Hindlimb muscle (tissue), 1 donor: ENCODE measurements around the gene CPE. TPM values are rescaled to one million over a fixed set of nuclear protein-coding genes. Genes with fewer than 3 reads are reported as not detected.

Experiments used
- DNase-seq: peaks from one replicate; pipeline ENCODE4 v3.0.0-alpha.2; 2013
- polyA plus RNA-seq: library from polyadenylated mRNA; unstranded; fragments of 120-200 nt; gene quantifications from one replicate; pipeline ENCODE4 v1.2.1, GENCODE V29; 2013; ENCODE audit not compliant: insufficient read length

Gene CPE
- polyA plus RNA-seq, 1 donor: 72.2 TPM

DNA sequence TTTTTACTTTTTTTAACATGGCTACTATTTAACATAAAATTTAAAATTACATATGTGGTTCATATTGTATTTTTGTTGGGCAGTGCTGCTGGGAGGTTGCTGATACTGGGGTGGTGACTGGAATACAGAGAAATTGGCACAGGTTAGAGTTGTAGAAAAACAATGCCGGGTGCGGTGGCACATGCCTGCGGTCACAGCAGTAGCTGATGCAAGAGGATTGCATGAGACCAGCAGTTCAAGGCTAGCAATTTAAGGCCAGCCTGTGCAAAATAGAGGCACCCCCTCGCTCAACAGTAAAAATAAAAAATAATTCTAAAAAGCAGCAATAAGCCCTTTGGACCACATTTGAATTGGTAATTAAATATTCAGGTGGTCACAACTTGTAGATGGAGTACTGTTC, 11.8 kb upstream of the CPE start:
- DNase-seq: no peak

DNA sequence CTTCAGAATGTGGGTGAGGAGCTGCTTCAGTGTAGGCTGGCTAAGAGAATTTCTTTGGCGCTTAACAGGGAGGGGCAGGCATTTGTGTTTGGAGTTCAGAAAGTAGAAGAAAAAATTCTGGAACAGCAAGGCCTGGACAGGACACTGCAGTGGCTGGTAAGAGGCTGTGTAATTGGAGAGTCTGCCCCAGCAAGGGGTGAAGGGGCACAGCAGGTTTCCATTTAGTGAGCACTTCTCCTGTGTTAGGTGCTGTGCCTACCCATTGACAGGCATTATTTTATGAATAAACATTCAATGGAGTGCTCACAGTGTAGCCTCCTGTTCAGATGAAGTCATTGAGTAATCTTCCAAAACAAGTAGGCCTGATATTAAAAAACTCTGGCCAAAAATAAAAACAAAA, 10.7 kb upstream of the CPE start:
- DNase-seq: no peak

DNA sequence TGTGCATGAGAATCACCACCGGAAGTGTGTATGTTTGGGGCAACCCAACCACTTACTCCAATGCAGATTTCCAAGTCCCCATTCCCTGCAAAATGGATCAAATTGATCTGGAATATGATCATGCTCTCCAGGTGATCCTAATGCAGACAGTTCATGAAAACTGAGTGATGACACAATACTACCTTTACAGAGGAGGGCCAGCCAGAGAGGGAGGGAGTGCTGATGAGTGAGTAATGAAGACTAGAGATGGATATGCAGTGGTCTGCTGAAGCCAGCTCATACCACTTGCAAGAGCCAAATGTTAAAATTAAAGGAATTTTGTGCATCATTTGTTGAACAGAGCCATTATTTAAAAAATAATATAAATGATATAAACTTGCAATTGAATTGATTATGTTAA, 10.2 kb upstream of the CPE start:
- DNase-seq: no peak

DNA sequence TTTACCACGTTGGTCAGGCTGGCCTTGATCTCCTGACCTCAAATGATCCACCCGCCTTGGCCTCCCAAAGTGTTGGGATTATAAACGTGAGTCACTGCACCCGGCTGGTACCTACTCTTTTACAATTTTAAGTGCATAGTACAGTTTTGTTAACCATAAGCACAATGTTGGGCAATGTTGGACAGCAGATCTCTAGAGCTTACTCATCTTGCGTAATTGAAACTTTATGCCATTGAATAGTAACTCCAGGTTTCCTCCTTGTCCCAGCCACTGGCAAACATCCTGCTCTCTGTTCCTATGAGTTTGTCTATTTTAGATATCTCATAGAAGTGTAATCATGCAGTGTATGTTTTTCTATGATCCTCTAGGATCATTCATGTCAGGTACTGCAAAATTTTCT, 9.3 kb upstream of the CPE start:
- no peak for DNase-seq

DNA sequence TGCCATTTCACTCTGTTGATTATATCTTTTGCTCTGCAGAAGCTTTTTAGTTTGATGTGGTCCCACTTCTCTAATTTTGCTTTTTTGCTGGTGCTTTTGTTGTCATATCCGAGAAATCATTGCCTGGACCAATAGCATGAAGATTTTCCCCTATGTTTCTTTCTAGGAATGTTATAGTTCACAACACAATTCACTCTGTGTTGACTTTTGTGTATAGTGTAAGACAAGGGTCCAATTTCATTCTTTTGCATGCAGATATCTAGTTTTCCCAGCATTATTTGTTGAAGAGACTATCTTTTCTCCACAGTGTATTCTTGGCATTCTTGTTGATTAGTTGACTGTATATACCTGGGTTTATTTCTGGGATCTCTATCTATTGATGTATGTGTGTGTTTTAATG, 8.3 kb upstream of the CPE start:
- DNase-seq: no peak

DNA sequence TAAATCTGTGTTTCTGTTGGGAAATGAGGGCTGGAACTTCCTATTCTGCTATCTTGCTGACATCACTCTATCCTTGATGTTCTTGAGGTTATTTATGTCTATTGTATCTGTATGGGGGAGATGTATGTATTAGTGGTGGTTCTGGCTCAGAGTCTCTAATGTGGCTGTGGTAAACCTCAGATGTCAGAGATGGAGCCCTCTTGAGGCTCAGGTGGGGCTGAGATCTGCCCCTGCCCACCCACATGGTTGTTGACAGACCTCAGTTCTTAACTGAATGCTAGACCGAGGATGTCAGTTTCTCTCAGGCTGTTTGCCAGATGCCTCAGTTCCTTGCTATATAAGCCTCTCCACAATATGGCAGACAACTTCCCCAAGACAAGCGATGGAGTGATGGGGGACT, 3.3 kb upstream of the CPE start:
- DNase-seq: no peak

DNA sequence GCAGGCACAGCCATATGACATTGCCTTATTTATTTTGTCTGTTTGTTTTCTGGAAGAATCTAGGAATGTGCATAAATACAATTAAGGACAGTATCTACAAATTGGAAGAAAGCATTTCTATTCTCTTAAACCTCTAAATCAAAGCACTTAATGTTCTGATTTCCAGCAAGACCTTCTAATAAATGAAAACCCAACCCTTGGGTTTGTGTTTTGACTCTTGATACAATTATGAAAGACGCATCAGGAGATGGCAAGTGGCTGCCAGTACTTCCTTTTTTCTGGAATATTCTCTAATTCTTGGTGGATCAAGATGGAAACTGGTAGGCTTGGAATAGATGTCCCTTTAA, 437 bp upstream of the CPE start:
- DNase-seq: no peak

DNA sequence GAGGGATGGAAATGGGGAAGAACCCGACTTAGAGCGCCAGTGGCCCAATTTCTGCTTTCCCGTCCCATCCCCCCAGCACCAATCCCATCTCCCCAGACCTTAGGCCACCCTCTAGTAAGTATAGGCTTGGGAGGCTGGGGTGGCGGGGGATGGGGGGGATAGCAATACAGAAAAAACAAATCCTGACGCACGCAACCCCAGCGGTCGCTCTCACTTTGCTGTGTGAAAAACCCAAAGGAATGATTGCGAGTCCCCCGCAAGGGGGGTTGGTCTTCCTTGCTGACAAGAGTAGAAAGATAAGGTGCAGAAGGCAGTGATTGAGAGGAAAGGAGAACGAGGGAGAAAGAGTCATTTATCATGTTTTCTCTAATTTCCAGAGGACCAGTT, 863 bp downstream of the CPE start:
- no peak for DNase-seq

DNA sequence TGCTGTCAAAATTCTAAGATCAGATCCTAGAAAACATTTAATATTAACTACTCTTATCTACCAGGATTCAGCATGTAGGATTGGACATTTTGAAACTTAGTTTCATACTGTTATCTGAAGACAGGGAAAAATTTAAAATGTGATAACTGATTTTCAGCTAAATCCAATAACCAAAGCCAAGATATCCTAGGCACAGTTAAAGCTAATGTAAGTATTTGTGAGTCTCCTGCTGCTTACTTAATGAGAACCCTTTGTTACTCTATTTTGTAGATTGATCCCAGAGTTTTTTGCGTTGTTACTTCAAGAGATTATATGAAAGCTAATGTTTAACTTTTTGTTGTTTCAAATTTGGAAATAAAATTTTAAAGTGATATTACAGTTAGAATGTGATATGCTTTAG, 2.0 kb downstream of the CPE start:
- DNase-seq: no peak

DNA sequence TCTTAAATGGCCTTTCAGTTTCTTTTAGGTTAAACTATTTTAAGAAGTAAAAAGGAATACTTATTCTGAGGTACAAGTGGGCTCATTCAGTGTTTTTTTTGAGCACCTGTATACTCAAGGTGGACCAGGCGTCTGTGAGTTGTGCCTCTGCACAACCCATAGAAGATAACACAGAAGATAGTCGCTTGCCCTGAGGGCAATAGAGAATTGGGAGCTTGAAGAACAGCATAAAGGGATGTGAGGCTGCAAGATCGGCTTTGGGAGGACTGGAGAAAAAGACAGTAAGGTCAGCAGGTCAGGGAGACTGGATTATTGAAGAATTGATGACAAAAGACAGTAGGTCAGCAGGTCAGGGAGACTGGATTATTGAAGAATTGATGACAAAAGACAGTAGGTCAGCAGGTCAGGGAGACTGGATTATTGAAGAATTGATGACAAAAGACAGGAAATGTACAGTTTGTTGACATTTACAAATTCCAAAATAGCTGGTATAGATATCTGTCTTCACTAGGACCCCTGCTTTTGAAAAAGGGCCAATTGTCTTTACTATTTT, 3.1 kb downstream of the CPE start:
- no peak for DNase-seq

DNA sequence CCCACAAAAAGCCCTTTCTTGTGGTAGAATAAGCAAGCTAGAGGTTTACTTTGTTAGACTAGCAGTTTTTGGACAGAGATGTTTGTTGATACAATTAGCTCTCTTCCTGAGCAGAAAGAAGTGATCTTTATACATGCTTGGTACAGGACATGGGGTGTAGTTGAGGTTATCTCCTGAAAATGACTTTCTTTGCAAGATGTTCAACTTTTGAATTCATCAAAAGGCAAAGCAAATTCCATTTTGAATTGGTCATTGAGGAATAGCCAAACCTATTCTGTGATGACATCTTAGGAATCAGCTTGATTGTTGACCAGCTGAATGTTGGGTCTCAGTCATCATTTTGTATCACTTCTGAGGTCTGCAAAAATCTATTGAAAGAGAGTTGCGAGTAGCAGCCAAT, 3.8 kb downstream of the CPE start:
- DNase-seq: no peak

DNA sequence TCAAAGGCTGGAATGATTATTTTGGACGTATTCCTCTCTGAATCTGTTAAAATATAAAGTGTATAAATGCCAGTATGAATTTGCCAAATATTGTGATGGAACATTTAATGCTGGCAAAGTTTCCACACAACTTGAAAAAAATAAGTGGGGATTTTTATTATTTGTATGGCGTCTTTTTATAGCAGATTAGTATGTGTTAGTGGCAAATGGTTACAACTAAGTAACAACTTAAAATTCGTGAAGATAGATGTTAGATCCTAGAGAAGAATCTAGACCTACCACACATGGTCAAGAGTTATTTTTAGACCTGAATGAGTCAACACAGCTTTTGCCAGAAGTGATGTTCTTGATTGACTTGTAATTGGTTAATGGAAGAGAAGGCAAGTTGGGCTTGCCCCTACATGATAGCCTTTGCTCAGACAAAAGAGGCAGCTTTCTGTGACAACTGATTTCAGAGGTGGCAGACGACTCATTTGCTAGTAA, 4.8 kb downstream of the CPE start:
- DNase-seq: no peak

DNA sequence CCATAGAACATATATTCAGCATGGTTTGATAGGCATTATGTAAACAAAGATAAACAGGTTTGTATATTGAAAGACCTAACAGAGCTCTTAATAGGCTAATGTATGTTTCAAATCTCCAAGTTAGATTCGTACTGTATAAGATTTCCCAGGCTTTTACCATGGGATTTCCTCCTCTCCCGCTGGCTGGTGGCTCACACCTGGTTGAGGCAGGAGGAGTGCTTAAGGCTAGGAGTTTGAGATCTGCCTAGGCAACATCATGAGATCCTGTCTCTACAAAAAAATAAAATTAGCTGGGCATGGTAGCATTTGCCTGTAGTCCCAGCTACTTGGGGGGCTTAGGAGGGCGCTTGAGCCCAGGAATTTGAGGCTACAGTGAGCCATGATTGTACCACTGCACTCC, 5.4 kb downstream of the CPE start:
- no peak for DNase-seq

DNA sequence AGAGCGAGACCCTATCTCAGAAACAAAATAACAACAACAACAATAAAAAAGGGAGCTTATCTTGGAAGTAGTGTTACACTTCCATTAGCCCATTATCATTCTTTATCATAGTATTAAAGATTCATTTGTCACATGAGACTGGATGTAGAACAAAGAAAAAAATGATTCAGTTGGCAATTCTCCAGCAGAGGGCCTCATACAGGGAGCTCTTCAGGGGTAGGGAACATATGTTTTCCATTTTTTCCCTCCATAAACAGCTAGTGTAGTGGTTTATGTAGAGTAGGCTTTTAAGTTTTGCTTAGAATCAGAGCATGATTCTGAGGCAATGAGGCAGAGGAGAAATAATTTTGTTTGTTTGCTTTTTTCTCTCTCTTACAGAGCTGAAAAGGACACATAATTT, 5.8 kb downstream of the CPE start:
- no peak for DNase-seq

DNA sequence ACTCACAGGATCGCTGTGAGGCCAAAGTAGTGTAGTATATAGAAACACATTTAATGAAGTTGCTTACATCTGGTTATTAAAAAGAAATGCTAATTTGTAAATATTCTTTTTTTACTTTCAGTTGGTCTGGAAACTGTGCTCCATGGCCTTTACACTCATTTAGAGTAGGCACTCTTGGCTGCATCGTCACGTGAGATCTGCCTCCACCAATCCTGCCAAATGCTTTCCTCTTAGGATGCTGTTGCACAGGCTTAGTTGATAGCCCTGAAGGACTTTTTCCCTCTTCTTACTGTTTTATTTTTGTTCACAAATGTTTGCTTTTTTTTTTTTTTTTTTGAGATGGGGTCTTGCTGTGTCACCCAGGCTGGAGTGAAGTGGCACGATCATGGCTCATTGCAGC, 6.3 kb downstream of the CPE start:
- DNase-seq: no peak

DNA sequence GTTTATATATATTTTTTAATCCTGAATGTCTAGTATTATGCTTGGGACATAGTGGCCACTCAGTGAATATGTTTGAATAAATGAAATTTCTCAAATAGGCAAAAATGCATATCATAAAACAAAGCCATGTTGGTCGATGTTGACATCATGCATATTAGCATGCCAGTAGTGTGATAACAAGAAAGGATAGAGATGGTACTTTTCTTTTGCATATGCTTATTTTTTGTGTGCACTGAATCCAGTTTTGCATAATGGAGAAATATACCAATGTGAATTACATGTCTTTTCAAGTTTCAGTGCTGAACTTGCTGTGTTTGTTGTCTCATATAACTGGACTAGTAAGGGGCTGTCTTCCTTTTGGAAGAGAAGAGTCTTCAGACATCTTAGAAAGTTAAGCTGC, 7.5 kb downstream of the CPE start:
- no peak for DNase-seq

DNA sequence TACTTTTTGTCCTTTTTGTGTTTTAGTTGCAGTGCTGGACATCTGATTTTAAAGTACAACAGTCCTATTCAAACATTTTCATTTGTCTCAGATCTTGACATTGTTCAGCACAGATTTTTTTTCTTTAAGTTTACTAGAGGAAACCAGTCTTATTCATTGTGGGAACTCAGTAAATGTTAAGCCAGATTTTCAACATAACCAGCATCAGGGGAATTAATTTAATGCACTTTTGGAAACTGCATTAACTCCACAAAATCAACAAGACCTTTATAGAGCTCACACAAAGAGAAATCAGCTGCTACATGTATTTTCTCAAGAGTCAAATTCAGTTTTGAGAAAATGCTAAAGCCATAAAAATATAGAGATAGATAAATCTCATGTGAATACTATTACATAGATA, 9.9 kb downstream of the CPE start:
- DNase-seq: peak; percentile 32

DNA sequence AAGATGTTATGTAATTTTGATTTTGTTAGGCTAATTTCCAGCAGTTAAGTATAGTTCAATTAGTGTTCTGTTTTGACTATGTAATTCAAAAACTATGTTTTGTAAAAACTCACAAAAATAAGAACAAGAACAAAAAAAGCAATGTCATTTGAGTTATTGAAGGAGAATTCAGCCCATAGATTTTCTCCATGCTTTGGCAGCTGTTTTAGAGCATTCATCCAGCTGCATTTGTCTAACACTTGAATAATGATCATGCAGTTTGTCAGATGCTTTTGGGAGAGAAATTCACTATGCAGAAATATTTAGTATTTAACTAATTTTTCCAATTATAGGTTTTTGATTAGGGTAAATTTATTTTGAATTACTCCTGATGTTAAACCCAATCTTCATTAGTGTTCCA, 14.2 kb downstream of the CPE start:
- peak; percentile 17 for DNase-seq

DNA sequence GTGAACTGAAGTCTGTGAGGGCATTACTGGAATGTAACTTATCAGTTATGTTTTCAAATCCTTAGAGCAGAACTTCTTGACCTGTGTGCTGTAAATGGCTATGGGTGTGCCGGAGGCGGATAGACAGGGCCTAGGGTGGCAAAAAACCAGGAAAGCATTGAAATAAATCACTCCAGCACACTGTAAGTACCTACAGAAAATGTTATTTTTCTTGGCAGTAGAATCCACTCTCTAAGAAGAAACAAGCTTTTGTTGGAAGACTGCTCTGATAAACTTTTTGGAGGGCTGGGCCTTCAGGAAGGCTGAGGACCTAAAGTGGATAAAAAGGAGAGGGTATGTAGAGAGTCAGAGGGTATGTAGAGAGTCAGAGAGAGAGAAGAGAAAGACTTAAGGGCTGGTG, 14.9 kb downstream of the CPE start:
- DNase-seq: no peak

DNA sequence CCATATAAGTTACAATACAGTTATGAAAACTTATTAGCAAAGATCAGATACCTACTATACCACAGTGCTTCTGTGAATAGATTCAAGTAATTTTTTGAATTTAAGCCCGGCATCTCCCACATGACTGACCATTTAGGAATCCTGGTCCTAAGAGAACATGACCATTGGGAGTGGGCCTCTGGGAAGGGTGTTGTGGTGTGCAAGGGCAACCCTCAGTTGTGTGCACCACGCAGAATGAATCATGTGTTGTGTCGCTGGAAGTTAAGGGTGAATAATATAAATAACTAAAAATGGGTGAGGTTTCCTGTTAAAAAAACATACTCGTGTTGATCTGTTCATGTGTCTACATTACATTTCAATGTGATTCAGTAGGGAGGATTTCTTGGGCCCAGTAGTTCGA, 15.5 kb downstream of the CPE start:
- no peak for DNase-seq

DNA sequence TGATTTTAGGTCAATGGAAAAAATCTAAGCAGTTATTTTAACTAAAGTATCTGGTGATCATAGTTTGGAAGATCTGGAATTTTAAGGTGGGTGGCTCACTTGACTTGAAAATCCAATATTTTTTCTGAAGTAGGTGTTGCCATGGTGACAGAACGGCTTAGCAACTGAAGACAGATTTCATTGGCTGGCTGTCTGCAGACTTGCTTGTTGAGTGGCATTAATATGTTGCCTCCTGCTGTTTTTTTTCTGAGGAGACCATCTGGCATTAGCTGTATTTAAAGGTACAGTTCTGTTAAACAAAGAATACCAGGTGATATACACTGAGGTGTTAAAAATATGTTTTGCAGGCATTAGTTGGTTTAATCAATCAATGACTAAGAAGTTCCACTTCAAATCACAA, 19.8 kb downstream of the CPE start:
- DNase-seq: no peak

DNA sequence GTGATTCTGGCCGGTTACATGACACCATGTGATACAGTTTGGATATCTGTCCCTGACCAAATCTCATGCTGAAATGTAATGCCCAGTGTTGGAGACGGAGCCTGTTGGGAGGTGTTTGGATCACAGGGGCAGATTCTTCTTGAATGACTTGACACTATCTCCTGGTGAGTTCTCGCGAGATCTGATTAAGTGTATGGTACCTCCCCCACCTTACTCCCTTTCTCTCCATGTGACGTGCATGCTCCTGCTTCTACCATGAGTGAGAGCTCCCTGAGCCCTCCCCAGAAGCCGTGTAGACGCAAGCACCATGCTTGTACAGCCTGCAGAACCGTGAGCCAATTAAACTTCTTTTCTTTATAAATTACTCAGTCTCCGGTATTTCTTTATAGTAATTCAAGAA, 23.6 kb downstream of the CPE start:
- no peak for DNase-seq

DNA sequence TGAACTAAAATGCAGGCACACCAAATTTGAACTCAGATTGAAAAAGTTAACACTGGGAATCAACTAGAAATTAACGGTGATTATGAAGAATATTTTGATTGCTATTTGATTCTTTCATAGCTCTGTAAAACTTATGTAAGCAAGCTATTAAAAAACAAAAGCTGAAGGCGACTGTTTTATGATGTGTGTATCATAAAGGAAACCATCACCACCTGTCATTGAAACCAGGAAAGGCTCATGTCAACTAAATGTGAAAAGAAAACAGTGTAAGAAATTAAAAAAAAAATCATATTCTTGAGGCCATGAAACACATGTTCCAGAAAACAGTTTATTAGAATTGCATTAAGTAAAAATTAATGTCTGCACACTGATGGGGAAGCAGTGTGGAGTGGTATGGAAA, 24.2 kb downstream of the CPE start:
- no peak for DNase-seq

DNA sequence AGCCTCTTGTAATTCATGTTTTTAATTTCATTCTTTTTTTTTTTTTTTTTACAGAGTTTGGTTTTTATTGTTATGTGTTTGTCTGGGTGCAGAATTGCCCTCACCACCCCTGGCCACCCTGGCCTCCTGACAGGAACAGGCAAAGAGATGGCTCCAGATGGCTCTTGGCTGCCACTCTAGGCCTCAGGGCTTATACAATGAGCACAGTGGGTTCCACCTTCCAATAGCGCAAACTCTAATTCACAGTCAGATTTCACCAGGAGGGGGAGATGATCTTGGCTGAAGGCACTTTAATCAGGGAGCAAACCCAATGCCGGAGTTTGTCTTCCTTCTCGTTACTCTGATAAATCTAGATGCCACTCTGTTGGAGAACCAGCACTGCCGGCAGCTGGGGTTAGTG, 24.8 kb downstream of the CPE start:
- no peak for DNase-seq

DNA sequence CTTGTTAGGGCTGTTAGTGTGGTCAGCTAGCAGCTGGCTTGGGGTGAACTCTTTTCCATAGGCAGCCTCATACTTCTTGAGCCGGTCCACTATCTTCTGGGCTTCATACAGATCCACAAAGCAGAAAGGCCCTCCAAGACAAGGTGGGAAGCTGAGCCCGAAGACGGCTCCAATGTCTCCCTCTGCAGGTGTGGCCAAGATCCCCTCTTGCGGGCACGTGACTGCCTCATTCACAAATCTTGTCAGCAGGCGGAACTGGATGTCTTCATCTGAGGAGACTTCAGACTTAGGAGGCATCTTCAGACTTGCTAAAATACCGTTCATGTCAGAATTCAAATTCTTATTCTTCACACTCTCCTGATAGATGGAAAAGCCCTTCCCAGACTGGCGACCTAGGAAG, 25.3 kb downstream of the CPE start:
- no peak for DNase-seq

DNA sequence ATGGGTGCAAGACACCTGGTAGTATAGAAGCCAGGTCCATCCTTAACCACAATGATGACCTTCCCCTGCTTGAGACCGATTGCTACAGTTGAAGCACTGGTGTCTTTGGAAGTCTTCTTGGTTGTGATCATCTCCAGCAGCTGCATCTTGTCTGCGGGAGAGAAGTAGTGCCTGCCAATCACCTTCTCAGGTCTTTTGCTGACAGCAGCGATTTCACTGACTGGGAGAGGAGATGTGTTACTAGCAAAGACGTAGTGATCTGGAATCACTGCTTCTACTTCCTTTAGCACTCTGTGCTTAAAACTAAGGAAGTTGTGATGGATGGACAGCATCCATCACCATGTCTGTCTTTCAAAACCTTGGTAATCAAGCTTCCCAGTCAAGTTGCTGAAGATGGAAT, 25.9 kb downstream of the CPE start:
- no peak for DNase-seq
